ENCODE measurements around the gene AGK. TPM values are rescaled to one million over a fixed set of nuclear protein-coding genes. Genes with fewer than 3 reads are reported as not detected.

The AGK gene
- total RNA-seq, 5 donors from 2014 or later (not counting 1 experiment from before 2014, with no cell fraction given) = 22.1 to 39.7 (median 28.8) TPM

DNA sequence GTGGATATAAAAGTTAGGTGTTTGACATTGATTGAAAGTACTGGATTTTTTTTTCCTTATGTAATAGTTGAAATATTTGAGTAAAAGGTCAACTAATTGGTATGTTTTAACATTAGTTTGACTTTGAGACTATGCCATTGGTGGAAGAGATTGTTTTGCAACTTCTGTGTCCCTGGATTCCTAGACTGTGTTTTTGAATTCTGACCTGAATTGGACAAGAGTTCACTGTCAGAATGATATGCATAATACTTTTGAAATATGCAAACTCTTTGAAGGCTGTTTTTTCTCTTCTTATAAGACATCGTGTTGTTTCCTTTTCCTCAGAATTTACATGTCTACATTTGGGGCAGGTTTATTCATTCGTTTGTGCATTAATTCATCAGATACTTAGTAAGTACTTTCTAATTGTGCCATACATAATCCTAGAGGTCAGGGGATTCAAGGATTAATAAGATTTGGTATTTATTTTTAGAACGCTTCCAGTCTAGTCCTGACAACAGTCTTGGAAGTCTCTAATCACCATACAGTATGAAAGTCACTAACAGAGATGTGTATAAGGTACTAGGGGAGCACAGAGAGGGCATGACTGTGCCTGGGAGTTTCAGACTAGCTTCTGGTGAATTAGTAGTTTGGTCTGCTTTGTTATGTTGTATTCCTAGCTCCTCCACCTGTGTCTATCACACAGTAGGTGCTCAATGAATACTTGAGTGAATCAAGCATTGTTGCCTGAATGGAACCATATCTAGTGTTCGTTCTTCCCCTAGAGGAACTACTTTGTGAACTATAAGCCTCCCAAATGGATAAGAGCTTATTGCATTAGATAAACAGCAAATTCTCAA lies 49.2 kb downstream of the AGK start:
- Mint-ChIP-seq H3K4me1 (no peaks in the 10 kb centered on the region), H3K27me3 (no peaks in the 10 kb centered on the region), H3K9me3 (no peaks in the 10 kb centered on the region), H3K4me3 (no peak overlapping the region), H3K27ac (peak overlapping the region in 1 of 2 donors; percentile 8), H3K36me3 (peaks cover 51% of the 10 kb centered on the region)
- ATAC-seq (replicated peaks in 1 of 4) = no peak
- H3K36me3 ChIP-seq (ENCODE audit: control insufficient read depth in 2 of 2, extremely low read depth in 1 of 2, insufficient read depth in 1 of 2, low read length in 1 of 2) = peaks cover 6 to 27% of the 10 kb centered on the region in 2 donors
- POLR2A ChIA-PET = no interaction called here
- DNase-seq = no peak
- H3K4me1 ChIP-seq (ENCODE audit: control insufficient read depth in 1 of 2, extremely low read depth in 1 of 2, insufficient read depth in 2 of 2, low read length in 2 of 2) = no peaks in the 10 kb centered on the region
- no peaks in the 10 kb centered on the region for H3K27me3 ChIP-seq (replicated peaks in 1 of 2; ENCODE audit: control insufficient read depth in 2 of 2, extremely low read depth in 1 of 2, insufficient read depth in 2 of 2, low read length in 1 of 2)
- CTCF ChIA-PET = no interaction called here
- 100% methylated on average over 1 of the region's 4 CpGs for WGBS (ENCODE audit: insufficient coverage)
- H3K9me3 ChIP-seq = no peaks in the 10 kb centered on the region
- no peak overlapping the region for H3K4me3 ChIP-seq (ENCODE audit: control insufficient read depth in 1 of 2, extremely low read depth in 1 of 2, low read length in 1 of 2)
- no peak overlapping the region for H3K27ac ChIP-seq (ENCODE audit: low read length)

DNA sequence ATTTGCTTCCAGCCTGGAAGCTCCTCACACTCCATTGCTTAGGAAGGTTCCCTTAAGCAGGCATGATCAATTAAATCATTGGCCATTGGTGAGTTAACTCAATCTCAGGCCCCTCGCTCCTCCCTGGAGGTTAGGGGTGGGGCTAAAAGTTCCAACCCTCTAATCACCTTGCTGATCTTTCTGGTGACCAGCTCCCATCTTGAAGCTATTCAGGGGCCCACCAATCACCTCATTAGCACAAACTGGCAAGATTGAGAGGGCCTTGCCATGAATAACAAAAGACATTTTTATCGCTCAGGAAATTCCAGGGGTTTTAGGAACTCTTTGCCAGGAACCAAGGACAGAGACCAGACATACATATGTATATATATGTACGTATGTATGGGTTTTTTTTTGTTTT lies 58.4 kb downstream of the AGK start:
- peaks cover 0 to 4% (median 0%) of the 10 kb centered on the region in 3 donors for H3K4me1 Mint-ChIP-seq
- H3K9me3 Mint-ChIP-seq = no peaks in the 10 kb centered on the region
- H3K27me3 Mint-ChIP-seq = no peaks in the 10 kb centered on the region
- no peaks in the 10 kb centered on the region for H3K4me1 ChIP-seq (ENCODE audit: control insufficient read depth in 1 of 2, extremely low read depth in 1 of 2, insufficient read depth in 2 of 2, low read length in 2 of 2)
- H3K4me3 ChIP-seq (ENCODE audit: control insufficient read depth in 1 of 2, extremely low read depth in 1 of 2, low read length in 1 of 2) = no peak overlapping the region
- WGBS (ENCODE audit: insufficient coverage) = no CpG with 5 or more reads among the region's 3 CpGs
- no peaks in the 10 kb centered on the region for H3K9me3 ChIP-seq
- H3K4me3 Mint-ChIP-seq = no peak overlapping the region
- ChIA-PET POLR2A (no interaction called here), CTCF (no interaction called here)
- H3K36me3 Mint-ChIP-seq = peaks cover 64% of the 10 kb centered on the region
- no peak overlapping the region for H3K27ac ChIP-seq (ENCODE audit: low read length)
- H3K27me3 ChIP-seq (replicated peaks in 1 of 2; ENCODE audit: control insufficient read depth in 2 of 2, extremely low read depth in 1 of 2, insufficient read depth in 2 of 2, low read length in 1 of 2) = no peaks in the 10 kb centered on the region
- no peak for DNase-seq
- peaks cover 4 to 20% of the 10 kb centered on the region in 2 donors for H3K36me3 ChIP-seq (ENCODE audit: control insufficient read depth in 2 of 2, extremely low read depth in 1 of 2, insufficient read depth in 1 of 2, low read length in 1 of 2)
- no peak overlapping the region for H3K27ac Mint-ChIP-seq
- no peak for ATAC-seq (replicated peaks in 1 of 4)

DNA sequence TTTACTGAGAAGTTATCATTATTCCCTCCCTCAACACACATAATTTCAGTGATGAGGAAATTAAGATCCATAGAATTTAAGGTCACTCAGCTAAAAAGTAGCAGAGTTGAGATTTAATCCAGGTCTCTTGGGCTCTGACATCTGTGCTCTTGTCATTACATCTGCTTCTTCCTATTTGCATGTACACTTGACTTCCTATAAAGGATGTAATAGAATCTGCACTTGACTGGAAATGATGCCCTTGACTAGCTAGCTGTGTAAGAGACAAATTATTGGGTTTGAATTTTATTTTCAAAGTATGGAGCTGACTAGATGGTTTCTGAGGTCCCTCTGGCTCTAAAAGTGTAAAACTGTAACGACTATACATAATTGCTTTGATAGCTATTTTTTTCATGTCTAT lies 59.5 kb downstream of the AGK start:
- ChIA-PET POLR2A (no interaction called here), CTCF (no interaction called here)
- no peak for DNase-seq
- peaks cover 66% of the 10 kb centered on the region for H3K36me3 Mint-ChIP-seq
- Histone ChIP-seq H3K9me3 (no peaks in the 10 kb centered on the region), H3K36me3 (ENCODE audit: control insufficient read depth in 2 of 2, extremely low read depth in 1 of 2, insufficient read depth in 1 of 2, low read length in 1 of 2) (peaks cover 4 to 23% of the 10 kb centered on the region in 2 donors), H3K4me3 (ENCODE audit: control insufficient read depth in 1 of 2, extremely low read depth in 1 of 2, low read length in 1 of 2) (no peak overlapping the region), H3K27ac (ENCODE audit: low read length) (no peak overlapping the region), H3K27me3 (replicated peaks in 1 of 2; ENCODE audit: control insufficient read depth in 2 of 2, extremely low read depth in 1 of 2, insufficient read depth in 2 of 2, low read length in 1 of 2) (no peaks in the 10 kb centered on the region), H3K4me1 (ENCODE audit: control insufficient read depth in 1 of 2, extremely low read depth in 1 of 2, insufficient read depth in 2 of 2, low read length in 2 of 2) (no peaks in the 10 kb centered on the region)
- ATAC-seq (replicated peaks in 1 of 4) = no peak
- WGBS (ENCODE audit: insufficient coverage) = no CpG with 5 or more reads among the region's 1 CpG
- H3K4me1 Mint-ChIP-seq = peaks cover 0 to 4% (median 0%) of the 10 kb centered on the region in 3 donors
- H3K27ac Mint-ChIP-seq = no peak overlapping the region
- H3K9me3 Mint-ChIP-seq = no peaks in the 10 kb centered on the region
- H3K4me3 Mint-ChIP-seq = no peak overlapping the region
- no peaks in the 10 kb centered on the region for H3K27me3 Mint-ChIP-seq

DNA sequence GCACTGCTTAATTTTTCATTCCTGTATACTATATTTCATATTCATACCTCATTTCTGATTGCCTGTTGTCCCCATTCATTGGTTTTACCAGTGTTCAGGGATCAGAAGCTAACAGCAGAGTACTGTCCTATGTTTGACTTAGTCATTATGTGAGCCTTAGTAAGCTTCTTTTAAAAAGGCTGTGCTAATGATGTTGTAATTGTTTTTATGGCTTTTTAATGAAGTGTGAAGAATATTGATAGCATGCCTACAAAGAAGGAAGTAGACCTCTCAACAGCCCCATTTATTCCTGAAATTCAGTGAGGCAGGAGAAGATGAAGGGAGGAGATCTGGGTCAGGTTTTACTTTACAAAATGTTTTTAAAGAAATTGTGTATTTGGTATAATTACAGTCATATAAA lies 61.7 kb downstream of the AGK start:
- DNase-seq (no peak), ATAC-seq (replicated peaks in 1 of 4) (no peak)
- no peak overlapping the region for H3K4me3 Mint-ChIP-seq
- no peak overlapping the region for H3K27ac ChIP-seq (ENCODE audit: low read length)
- peaks cover 60% of the 10 kb centered on the region for H3K36me3 Mint-ChIP-seq
- POLR2A ChIA-PET = no interaction called here
- no peaks in the 10 kb centered on the region for H3K27me3 Mint-ChIP-seq
- H3K27ac Mint-ChIP-seq = no peak overlapping the region
- peaks cover 4 to 30% of the 10 kb centered on the region in 2 donors for H3K36me3 ChIP-seq (ENCODE audit: control insufficient read depth in 2 of 2, extremely low read depth in 1 of 2, insufficient read depth in 1 of 2, low read length in 1 of 2)
- no peaks in the 10 kb centered on the region for H3K9me3 Mint-ChIP-seq
- CTCF ChIA-PET = no interaction called here
- no peaks in the 10 kb centered on the region for H3K27me3 ChIP-seq (replicated peaks in 1 of 2; ENCODE audit: control insufficient read depth in 2 of 2, extremely low read depth in 1 of 2, insufficient read depth in 2 of 2, low read length in 1 of 2)
- H3K9me3 ChIP-seq = no peaks in the 10 kb centered on the region
- no peaks in the 10 kb centered on the region for H3K4me1 ChIP-seq (ENCODE audit: control insufficient read depth in 1 of 2, extremely low read depth in 1 of 2, insufficient read depth in 2 of 2, low read length in 2 of 2)
- no peak overlapping the region for H3K4me3 ChIP-seq (ENCODE audit: control insufficient read depth in 1 of 2, extremely low read depth in 1 of 2, low read length in 1 of 2)
- peaks cover 0 to 4% (median 0%) of the 10 kb centered on the region in 3 donors for H3K4me1 Mint-ChIP-seq

DNA sequence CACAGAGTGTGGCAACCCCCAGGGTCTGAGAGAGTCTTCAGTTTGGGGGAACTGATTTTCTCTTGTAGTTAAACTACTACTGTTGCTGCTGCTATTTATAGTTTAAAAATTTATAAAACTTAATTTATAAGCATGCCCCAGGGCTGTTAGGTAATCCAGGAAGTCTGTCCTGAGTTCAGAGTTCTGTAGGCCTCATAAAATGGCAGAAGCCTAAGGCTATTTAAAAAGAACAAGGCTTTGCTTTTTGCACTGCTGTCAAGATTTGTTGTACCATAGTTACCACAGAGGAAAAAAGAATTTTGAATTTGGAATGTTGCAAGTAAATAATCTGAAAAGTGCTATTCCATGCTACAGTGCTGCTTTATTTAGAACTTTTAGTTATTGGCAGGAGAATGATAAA lies 66.1 kb downstream of the AGK start:
- ChIA-PET CTCF (no interaction called here), POLR2A (no interaction called here)
- Mint-ChIP-seq H3K36me3 (peaks cover 46% of the 10 kb centered on the region), H3K27me3 (no peaks in the 10 kb centered on the region), H3K4me3 (no peak overlapping the region), H3K4me1 (no peaks in the 10 kb centered on the region), H3K9me3 (no peaks in the 10 kb centered on the region), H3K27ac (no peak overlapping the region)
- ATAC-seq (replicated peaks in 1 of 4) (no peak), DNase-seq (no peak)
- Histone ChIP-seq H3K27me3 (replicated peaks in 1 of 2; ENCODE audit: control insufficient read depth in 2 of 2, extremely low read depth in 1 of 2, insufficient read depth in 2 of 2, low read length in 1 of 2) (no peaks in the 10 kb centered on the region), H3K36me3 (ENCODE audit: control insufficient read depth in 2 of 2, extremely low read depth in 1 of 2, insufficient read depth in 1 of 2, low read length in 1 of 2) (peaks cover 2 to 20% of the 10 kb centered on the region in 2 donors), H3K9me3 (no peaks in the 10 kb centered on the region), H3K27ac (ENCODE audit: low read length) (no peak overlapping the region), H3K4me1 (ENCODE audit: control insufficient read depth in 1 of 2, extremely low read depth in 1 of 2, insufficient read depth in 2 of 2, low read length in 2 of 2) (no peaks in the 10 kb centered on the region), H3K4me3 (ENCODE audit: control insufficient read depth in 1 of 2, extremely low read depth in 1 of 2, low read length in 1 of 2) (no peak overlapping the region)

DNA sequence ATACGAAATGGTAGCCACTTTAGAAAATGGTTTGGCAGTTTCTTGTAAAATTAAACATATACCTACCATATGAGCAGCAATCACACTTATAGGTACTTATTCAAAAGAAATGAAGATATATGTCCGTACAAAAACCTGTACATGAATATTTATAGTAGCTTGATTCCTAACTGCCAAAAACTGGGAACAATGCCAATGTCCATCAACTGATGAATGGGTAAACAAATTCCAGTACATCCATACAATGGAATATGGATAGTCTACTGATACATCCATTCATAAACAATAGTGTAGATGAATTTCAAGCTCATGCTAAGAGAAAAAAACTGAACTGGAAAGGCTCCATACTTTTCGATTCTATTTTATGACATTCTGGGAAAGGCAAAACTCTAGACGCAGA lies 68.5 kb downstream of the AGK start:
- peaks cover 58% of the 10 kb centered on the region for H3K36me3 Mint-ChIP-seq
- no peak for ATAC-seq (replicated peaks in 1 of 4)
- no peaks in the 10 kb centered on the region for H3K9me3 ChIP-seq
- ChIA-PET CTCF (no interaction called here), POLR2A (interaction anchor here in 1 of 2 donors (0.6 kb wide), 1 partner anchor 51 kb away, joined by 3 read pairs; no protein-coding TSS in a partner anchor)
- no peaks in the 10 kb centered on the region for H3K9me3 Mint-ChIP-seq
- H3K27me3 Mint-ChIP-seq = no peaks in the 10 kb centered on the region
- H3K4me1 Mint-ChIP-seq = no peaks in the 10 kb centered on the region
- no peaks in the 10 kb centered on the region for H3K27me3 ChIP-seq (replicated peaks in 1 of 2; ENCODE audit: control insufficient read depth in 2 of 2, extremely low read depth in 1 of 2, insufficient read depth in 2 of 2, low read length in 1 of 2)
- H3K27ac Mint-ChIP-seq = no peak overlapping the region
- no peak overlapping the region for H3K27ac ChIP-seq (ENCODE audit: low read length)
- no peaks in the 10 kb centered on the region for H3K4me1 ChIP-seq (ENCODE audit: control insufficient read depth in 1 of 2, extremely low read depth in 1 of 2, insufficient read depth in 2 of 2, low read length in 2 of 2)
- no peak overlapping the region for H3K4me3 ChIP-seq (ENCODE audit: control insufficient read depth in 1 of 2, extremely low read depth in 1 of 2, low read length in 1 of 2)
- H3K4me3 Mint-ChIP-seq = no peak overlapping the region
- DNase-seq = no peak
- WGBS (ENCODE audit: insufficient coverage) = 100% methylated on average over 2 of the region's 4 CpGs
- H3K36me3 ChIP-seq (ENCODE audit: control insufficient read depth in 2 of 2, extremely low read depth in 1 of 2, insufficient read depth in 1 of 2, low read length in 1 of 2) = peaks cover 0 to 29% of the 10 kb centered on the region in 2 donors

Data from T-cell (primary cell).